GM11168 (cell line): Measurements from ENCODE around the gene SLC1A7.

Experiments used
- in situ Hi-C: fragments of 300-500 bp; cut with MboI; formaldehyde crosslinking; loops from one replicate; pipeline ENCODE4 v1.12.0; 2022; ENCODE audit warnings: low sequenced_read_pairs; ENCODE audit not compliant: unreplicated experiment

SLC1A7 gene

GRCh38 chr1:53162621-53163020 is 20.2 kb upstream of the SLC1A7 start:
- in situ Hi-C loops, result no loop called here

- in situ Hi-C loops, result no loop called here
Measured at GRCh38 chr1:53160924-53161378, 18.5 kb upstream of the SLC1A7 start.

- in situ Hi-C loops, result no loop called here
Measured at GRCh38 chr1:53158900-53159299, 16.5 kb upstream of the SLC1A7 start.

- in situ Hi-C loops, result no loop called here
Measured at GRCh38 chr1:53156783-53157182, 14.3 kb upstream of the SLC1A7 start.

GRCh38 chr1:53155945-53156344 is 13.5 kb upstream of the SLC1A7 start:
- in situ Hi-C loops, result no loop called here

- in situ Hi-C loops, result no loop called here
Measured at GRCh38 chr1:53155534-53155933, 13.1 kb upstream of the SLC1A7 start.

- in situ Hi-C loops, result no loop called here
Measured at GRCh38 chr1:53154859-53155438, 12.5 kb upstream of the SLC1A7 start.

GRCh38 chr1:53153752-53154151 is 11.3 kb upstream of the SLC1A7 start:
- in situ Hi-C loops, result no loop called here

- in situ Hi-C loops, result no loop called here
Measured at GRCh38 chr1:53148123-53148522, 5.7 kb upstream of the SLC1A7 start.

- in situ Hi-C loops, result no loop called here
Measured at GRCh38 chr1:53147174-53147573, 4.7 kb upstream of the SLC1A7 start.

GRCh38 chr1:53145942-53146708 is 3.7 kb upstream of the SLC1A7 start:
- in situ Hi-C loops, result no loop called here

GRCh38 chr1:53145619-53145941 is 3.1 kb upstream of the SLC1A7 start:
- in situ Hi-C loops, result no loop called here

GRCh38 chr1:53145051-53145600 is 2.7 kb upstream of the SLC1A7 start:
- in situ Hi-C loops, result no loop called here

GRCh38 chr1:53144201-53144600 is 1.8 kb upstream of the SLC1A7 start:
- in situ Hi-C loops, result no loop called here

- in situ Hi-C loops, result no loop called here
Measured at GRCh38 chr1:53143527-53143926, 1.1 kb upstream of the SLC1A7 start.

GRCh38 chr1:53141487-53142055 is 867 bp downstream of the SLC1A7 start:
- in situ Hi-C loops, result no loop called here

GRCh38 chr1:53140451-53140850 is 2.0 kb downstream of the SLC1A7 start:
- in situ Hi-C loops, result no loop called here

- in situ Hi-C loops, result no loop called here
Measured at GRCh38 chr1:53139951-53140361, 2.5 kb downstream of the SLC1A7 start.

GRCh38 chr1:53138991-53139884 is 3.2 kb downstream of the SLC1A7 start:
- in situ Hi-C loops, result no loop called here

GRCh38 chr1:53137729-53138128 is 4.7 kb downstream of the SLC1A7 start:
- in situ Hi-C loops, result no loop called here

GRCh38 chr1:53135735-53136114 is 6.7 kb downstream of the SLC1A7 start:
- in situ Hi-C loops, result no loop called here
